B cell (primary cell): ENCODE measurements around the gene CCDC124. TPM values are rescaled to one million over a fixed set of nuclear protein-coding genes. Genes with fewer than 3 reads are reported as not detected.

ENCODE experiments used
- ATAC-seq: fragments of 200-7000 bp; cut with Tn5 transposase; one replicate; pipeline ENCODE4 v1.10.0; 2021; ENCODE audit warnings: low read depth, mild to moderate bottlenecking, moderate number of reproducible peaks, moderate library complexity
- CTCF ChIA-PET: fragments of 350-600 bp; sonication (Branson Sonifier 250); formaldehyde crosslinking; loops from one replicate; lab custom pipeline; 2021; ENCODE audit warnings: antibody characterized with exemption, inconsistent platforms; lab: Charles Lee
- POLR2A ChIA-PET: fragments of 350-600 bp; sonication (Branson Sonifier 250); formaldehyde crosslinking; loops from one replicate; lab custom pipeline; 2021; ENCODE audit warnings: antibody characterized with exemption; lab: Charles Lee
- DNase-seq: peaks from one replicate; pipeline ENCODE4 v3.0.0; 2013
- H2AFZ ChIP-seq: 2 replicates; pipeline ENCODE4 v1.6.1; 2012; ENCODE audit warnings: mild to moderate bottlenecking, low read depth, low read length; ENCODE audit not compliant: insufficient read depth, poor library complexity, severe bottlenecking
- H3K27ac ChIP-seq, 2 donors: 1 replicate in 1 of 2; 2 replicates in 1 of 2; pipeline ENCODE4 v1.5.1; 2012 to 2013; ENCODE audit warnings: low read length in 2 of 2, mild to moderate bottlenecking in 2 of 2, moderate library complexity in 1 of 2
- H3K27me3 ChIP-seq, 4 experiments: fragments of 200-600 bp in 1 of 4; sonication (generic) in 1 of 4; replicated peaks in 1 of 4; 1 replicate in 2 of 4; 2 replicates in 2 of 4; pipeline versions ENCODE4 v1.6.1 to v1.7.0; 2013 to 2016; ENCODE audit warnings: low read length in 3 of 4, mild to moderate bottlenecking in 2 of 4, mixed read lengths in 1 of 4, moderate library complexity in 1 of 4; ENCODE audit not compliant: insufficient read depth in 4 of 4, control insufficient read depth in 3 of 4; ENCODE audit errors: control extremely low read depth in 1 of 4
- H3K36me3 ChIP-seq, 2 experiments: replicated peaks in 1 of 2; 1 replicate in 1 of 2; 2 replicates in 1 of 2; pipeline versions ENCODE4 v1.6.1 to v1.7.1; 2013; ENCODE audit warnings: low read length in 1 of 2; ENCODE audit not compliant: insufficient read depth in 2 of 2, control insufficient read depth in 1 of 2; ENCODE audit errors: control extremely low read depth in 1 of 2, extremely low read depth in 1 of 2
- H3K4me1 ChIP-seq, 2 donors: fragments of 200-600 bp in 1 of 2; sonication (generic) in 1 of 2; 1 replicate in 1 of 2; 2 replicates in 1 of 2; pipeline versions ENCODE4 v1.5.1 to v1.6.1; 2013 to 2017; ENCODE audit warnings: low read length in 2 of 2; ENCODE audit not compliant: control insufficient read depth in 2 of 2, insufficient read depth in 2 of 2
- H3K4me2 ChIP-seq: replicated peaks from 2 replicates; pipeline ENCODE3; 2012; ENCODE audit warnings: mild to moderate bottlenecking, low read depth, low read length; ENCODE audit not compliant: poor library complexity, severe bottlenecking
- H3K4me3 ChIP-seq, 5 experiments: fragments of 200-600 bp in 1 of 5; sonication (generic) in 1 of 5; 1 replicate in 3 of 5; 2 replicates in 2 of 5; pipeline versions ENCODE4 v1.5.1 to v1.7.0; 2011 to 2016; ENCODE audit warnings: low read length in 4 of 5, mild to moderate bottlenecking in 4 of 5, low read depth in 2 of 5, control low read depth in 1 of 5, moderate library complexity in 1 of 5; ENCODE audit not compliant: insufficient read depth in 1 of 5; ENCODE audit errors: control extremely low read depth in 1 of 5, extremely low read depth in 1 of 5
- H3K79me2 ChIP-seq: fragments of 200-600 bp; sonication (generic); one replicate; pipeline ENCODE4 v1.6.0; 2016; ENCODE audit warnings: low read length; ENCODE audit not compliant: control insufficient read depth, insufficient read depth
- H3K9ac ChIP-seq: fragments of 200-600 bp; sonication (generic); 2 replicates; pipeline ENCODE4 v1.6.1; 2017; ENCODE audit warnings: mild to moderate bottlenecking, low read length, moderate library complexity
- H3K9me3 ChIP-seq, 3 donors: one replicate each; pipeline versions ENCODE4 v1.6.1 to v1.7.1; 2013; ENCODE audit warnings: low read length in 2 of 3; ENCODE audit not compliant: control insufficient read depth in 2 of 3, insufficient read depth in 1 of 3; ENCODE audit errors: control extremely low read depth in 1 of 3
- H4K20me1 ChIP-seq: 2 replicates; pipeline ENCODE4 v1.6.0; 2012; ENCODE audit warnings: mild to moderate bottlenecking, low read length; ENCODE audit not compliant: insufficient read depth, control insufficient read depth, poor library complexity, severe bottlenecking
- H3K27ac Mint-ChIP-seq: one replicate; pipeline ENCODE4 v1.8.0; 2021; ENCODE audit warnings: mixed read lengths
- H3K27me3 Mint-ChIP-seq: one replicate; pipeline ENCODE4 v1.8.0; 2021; ENCODE audit warnings: mixed read lengths
- H3K4me1 Mint-ChIP-seq: one replicate; pipeline ENCODE4 v1.8.0; 2021; ENCODE audit warnings: mixed read lengths
- H3K4me3 Mint-ChIP-seq: one replicate; pipeline ENCODE4 v1.8.0; 2021; ENCODE audit warnings: mixed read lengths
- H3K9me3 Mint-ChIP-seq: one replicate; pipeline ENCODE4 v1.8.0; 2022; ENCODE audit warnings: mixed read lengths; ENCODE audit not compliant: insufficient read depth
- CTCF ChIP-seq: fragments of 200-600 bp; IDR thresholded peaks from one replicate; pipeline ENCODE4 v1.8.0; 2022; ENCODE audit warnings: antibody characterized with exemption, mild to moderate bottlenecking
- EZH2 ChIP-seq: IDR thresholded peaks from 2 replicates; pipeline ENCODE4 v1.6.1; 2012; ENCODE audit warnings: borderline replicate concordance, low read depth, mild to moderate bottlenecking, moderate library complexity, low read length; ENCODE audit not compliant: insufficient read depth, poor library complexity, severe bottlenecking
- WGBS: methylation state at CpG from one replicate; pipeline ENCODE4 v1.1.5; 2013; ENCODE audit warnings: missing lambda C conversion rate; ENCODE audit not compliant: insufficient coverage; 5-methylcytosine and 5-hydroxymethylcytosine counted together
- intact Hi-C: fragments of 100-400 bp; cut with micrococcal nuclease; formaldehyde crosslinking; loops from one replicate; pipeline ENCODE4 v1.10.0; 2022
- polyA plus RNA-seq: library from polyadenylated mRNA; depleted of rRNA; stranded (reverse); fragments of >200 nt; gene quantifications from 2 replicates; pipeline ENCODE4 v1.2.3, GENCODE V29; 2012
- total RNA-seq, 2 donors: library from RNA; stranded (reverse); fragments of 120-200 nt in 1 of 2; gene quantifications; 1 replicate in 1 of 2; 2 replicates in 1 of 2; pipeline versions ENCODE4 v1.2.3 to v1.2.4, GENCODE V29; 2013 to 2022

CCDC124 gene
- total and polyA plus RNA-seq, 2 donors (not counting 1 experiment from before 2014, with no cell fraction given), result 25.0 to 57.8 TPM

- Histone ChIP-seq H3K27ac (peak overlapping the region; percentile 55 to 94), H3K9me3 (peaks cover 0 to 16% (median 0%) of the 10 kb centered on the region in 3 donors), H3K9ac (peak overlapping the region; percentile 58), H4K20me1 (peaks cover 13% of the 10 kb centered on the region), H3K79me2 (no peaks in the 10 kb centered on the region), H3K27me3 (peaks cover 0 to 40% (median 27%) of the 10 kb centered on the region in 4 experiments), H3K4me3 (peak overlapping the region in 4 of 5 experiments; percentile 46 to 63 (median 58)), H3K4me1 (peaks cover 53 to 61% of the 10 kb centered on the region in 2 donors), H3K36me3 (no peaks in the 10 kb centered on the region), H2AFZ (peak overlapping the region; percentile 49), H3K4me2 (peak overlapping the region; percentile 95)
- H3K27me3 Mint-ChIP-seq, result peaks cover 15% of the 10 kb centered on the region
- ATAC-seq, result peak; percentile 64
- POLR2A ChIA-PET, result interaction anchor here (0.5 to 1.7 kb wide), 12 partner anchors 10 to 476 kb away, joined by 3 to 8 read pairs (median 3); partner anchors contain the start of genes ARRDC2, CCDC124, FCHO1 and JAK3
- TF ChIP-seq EZH2 (no peak), CTCF (no peak)
- WGBS, result under 1% methylated on average over 57 of the region's 92 CpGs
- H3K4me3 Mint-ChIP-seq, result peak overlapping the region; percentile 88
- H3K9me3 Mint-ChIP-seq, result no peaks in the 10 kb centered on the region
- CTCF ChIA-PET, result interaction anchor here (1.2 to 8.7 kb wide), 5 partner anchors 9 to 111 kb away, joined by 6 to 117 read pairs (median 28); partner anchors contain the start of gene CCDC124
- H3K4me1 Mint-ChIP-seq, result peaks cover 53% of the 10 kb centered on the region
- H3K27ac Mint-ChIP-seq, result peak overlapping the region; percentile 56
- peak; percentile 97 for DNase-seq
- intact Hi-C loops, result loop anchor here (5.0 kb wide), 1 partner anchor 149 kb away; the partner anchor contains the start of gene MAST3
Measured at GRCh38 chr19:17947815-17948513, 15.1 kb downstream of the CCDC124 start.
